ENCODE data around the gene TTC7B.

DNA sequence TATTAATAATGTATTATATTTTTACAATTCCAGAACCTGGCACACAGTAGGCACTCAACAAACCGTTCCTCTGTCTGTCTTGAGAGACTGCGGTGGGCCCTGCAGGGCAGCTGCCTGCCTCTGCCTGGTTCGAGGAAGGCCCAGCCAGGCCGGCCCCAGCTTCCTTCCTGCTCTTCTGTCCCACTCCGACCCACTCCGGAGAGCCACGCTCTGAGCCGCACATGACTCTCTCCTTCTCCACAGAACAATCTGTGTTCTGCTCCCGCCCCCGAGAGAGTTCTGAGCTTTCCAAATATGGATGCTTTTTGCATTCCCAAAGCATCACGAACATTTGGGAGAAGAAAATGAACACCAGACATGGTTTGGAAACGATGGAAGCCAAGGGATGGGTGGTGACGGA, 57.3 kb downstream of the TTC7B start:
- TF ChIP-seq, protein P1, sequence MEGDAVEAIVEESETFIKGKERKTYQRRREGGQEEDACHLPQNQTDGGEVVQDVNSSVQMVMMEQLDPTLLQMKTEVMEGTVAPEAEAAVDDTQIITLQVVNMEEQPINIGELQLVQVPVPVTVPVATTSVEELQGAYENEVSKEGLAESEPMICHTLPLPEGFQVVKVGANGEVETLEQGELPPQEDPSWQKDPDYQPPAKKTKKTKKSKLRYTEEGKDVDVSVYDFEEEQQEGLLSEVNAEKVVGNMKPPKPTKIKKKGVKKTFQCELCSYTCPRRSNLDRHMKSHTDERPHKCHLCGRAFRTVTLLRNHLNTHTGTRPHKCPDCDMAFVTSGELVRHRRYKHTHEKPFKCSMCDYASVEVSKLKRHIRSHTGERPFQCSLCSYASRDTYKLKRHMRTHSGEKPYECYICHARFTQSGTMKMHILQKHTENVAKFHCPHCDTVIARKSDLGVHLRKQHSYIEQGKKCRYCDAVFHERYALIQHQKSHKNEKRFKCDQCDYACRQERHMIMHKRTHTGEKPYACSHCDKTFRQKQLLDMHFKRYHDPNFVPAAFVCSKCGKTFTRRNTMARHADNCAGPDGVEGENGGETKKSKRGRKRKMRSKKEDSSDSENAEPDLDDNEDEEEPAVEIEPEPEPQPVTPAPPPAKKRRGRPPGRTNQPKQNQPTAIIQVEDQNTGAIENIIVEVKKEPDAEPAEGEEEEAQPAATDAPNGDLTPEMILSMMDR (IDR thresholded peaks at IDR 0.05): no peak
- TF ChIP-seq EP300 (IDR thresholded peaks at IDR 0.05): no peak
